ENCODE results near the gene AP1S1.

Gene AP1S1

DNA sequence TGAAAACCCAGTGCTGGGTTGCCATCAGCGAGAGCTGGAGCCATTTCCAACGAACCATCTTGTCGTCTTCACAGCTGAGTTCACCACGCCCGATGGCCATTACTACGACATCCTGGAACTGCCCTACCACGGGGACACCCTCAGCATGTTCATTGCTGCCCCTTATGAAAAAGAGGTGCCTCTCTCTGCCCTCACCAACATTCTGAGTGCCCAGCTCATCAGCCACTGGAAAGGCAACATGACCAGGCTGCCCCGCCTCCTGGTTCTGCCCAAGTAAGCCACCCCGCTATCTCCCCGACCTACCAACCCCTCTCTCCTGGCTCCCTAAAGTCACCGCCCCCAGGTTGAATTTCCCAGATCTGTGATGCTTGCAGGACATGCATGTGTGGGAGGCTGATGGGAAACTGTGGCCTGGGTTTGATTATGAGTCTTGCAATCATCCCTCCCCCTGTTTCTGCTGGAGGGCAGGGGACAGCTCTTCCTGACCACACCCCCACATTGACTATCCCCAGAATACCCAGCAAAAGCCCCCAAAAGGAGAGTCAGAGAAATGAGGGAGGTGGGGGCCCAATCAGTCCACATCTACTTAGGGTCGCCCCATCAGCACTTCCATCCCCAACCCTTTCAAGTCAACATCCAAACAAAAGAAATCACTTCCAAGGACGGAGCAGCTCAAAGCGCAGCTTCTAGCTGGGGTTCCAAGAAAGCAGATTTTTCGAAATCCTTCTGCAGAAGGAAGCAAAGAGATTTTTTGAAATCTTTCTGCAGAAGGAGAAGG is 20.5 kb upstream of the AP1S1 start:
- TF ChIP-seq, protein P1, sequence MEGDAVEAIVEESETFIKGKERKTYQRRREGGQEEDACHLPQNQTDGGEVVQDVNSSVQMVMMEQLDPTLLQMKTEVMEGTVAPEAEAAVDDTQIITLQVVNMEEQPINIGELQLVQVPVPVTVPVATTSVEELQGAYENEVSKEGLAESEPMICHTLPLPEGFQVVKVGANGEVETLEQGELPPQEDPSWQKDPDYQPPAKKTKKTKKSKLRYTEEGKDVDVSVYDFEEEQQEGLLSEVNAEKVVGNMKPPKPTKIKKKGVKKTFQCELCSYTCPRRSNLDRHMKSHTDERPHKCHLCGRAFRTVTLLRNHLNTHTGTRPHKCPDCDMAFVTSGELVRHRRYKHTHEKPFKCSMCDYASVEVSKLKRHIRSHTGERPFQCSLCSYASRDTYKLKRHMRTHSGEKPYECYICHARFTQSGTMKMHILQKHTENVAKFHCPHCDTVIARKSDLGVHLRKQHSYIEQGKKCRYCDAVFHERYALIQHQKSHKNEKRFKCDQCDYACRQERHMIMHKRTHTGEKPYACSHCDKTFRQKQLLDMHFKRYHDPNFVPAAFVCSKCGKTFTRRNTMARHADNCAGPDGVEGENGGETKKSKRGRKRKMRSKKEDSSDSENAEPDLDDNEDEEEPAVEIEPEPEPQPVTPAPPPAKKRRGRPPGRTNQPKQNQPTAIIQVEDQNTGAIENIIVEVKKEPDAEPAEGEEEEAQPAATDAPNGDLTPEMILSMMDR (conservative IDR thresholded peaks at IDR 0.05; ENCODE audit: low read depth, low read length) = no peak
- DNase-seq (ENCODE audit: low read depth) = no peak
- peak overlapping the region; percentile 17 for H3K4me3 ChIP-seq (ENCODE audit: low read depth, low read length)

DNA sequence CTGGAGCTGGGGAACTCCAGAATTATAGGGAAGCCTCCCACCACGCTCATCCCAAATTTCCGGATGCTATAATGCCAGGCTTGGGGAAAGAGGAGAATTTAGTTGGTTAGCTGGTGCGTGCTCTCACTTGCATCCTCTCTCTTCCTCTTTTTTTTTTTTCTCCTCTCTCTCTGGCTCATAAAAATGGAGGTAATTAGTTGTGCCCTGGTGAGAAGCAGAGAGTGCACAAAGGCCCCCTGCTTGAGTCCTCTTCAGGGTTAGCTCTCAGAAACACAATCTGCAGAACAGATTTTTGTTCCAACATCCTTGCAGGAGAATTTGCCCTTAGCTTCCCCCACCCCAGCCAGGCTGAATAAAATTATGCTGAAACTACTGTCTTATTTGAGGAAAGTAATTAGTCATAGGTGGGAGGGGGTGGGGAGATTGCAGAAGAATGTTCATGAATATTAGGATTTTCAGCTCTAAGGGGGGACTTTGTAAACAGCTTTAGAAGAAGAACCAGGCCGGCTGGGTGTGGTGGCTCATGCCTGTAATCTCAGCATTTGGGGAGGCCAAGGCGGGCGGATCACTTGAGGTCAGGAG is 19.8 kb upstream of the AP1S1 start:
- peak; percentile 75 for DNase-seq (ENCODE audit: low read depth)
- TF ChIP-seq, protein P1 (conservative IDR thresholded peaks at IDR 0.05; ENCODE audit: low read depth, low read length) = no peak
- H3K4me3 ChIP-seq (ENCODE audit: low read depth, low read length) = peak overlapping the region; percentile 10

DNA sequence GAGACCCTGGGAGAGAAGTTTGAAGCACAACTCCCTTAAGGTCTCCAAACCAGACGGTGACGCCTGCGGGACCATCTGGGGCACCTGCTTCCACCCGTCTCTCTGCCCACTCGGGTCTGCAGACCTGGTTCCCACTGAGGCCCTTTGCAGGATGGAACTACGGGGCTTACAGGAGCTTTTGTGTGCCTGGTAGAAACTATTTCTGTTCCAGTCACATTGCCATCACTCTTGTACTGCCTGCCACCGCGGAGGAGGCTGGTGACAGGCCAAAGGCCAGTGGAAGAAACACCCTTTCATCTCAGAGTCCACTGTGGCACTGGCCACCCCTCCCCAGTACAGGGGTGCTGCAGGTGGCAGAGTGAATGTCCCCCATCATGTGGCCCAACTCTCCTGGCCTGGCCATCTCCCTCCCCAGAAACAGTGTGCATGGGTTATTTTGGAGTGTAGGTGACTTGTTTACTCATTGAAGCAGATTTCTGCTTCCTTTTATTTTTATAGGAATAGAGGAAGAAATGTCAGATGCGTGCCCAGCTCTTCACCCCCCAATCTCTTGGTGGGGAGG is 16.5 kb upstream of the AP1S1 start:
- TF ChIP-seq, protein P1 (conservative IDR thresholded peaks at IDR 0.05; ENCODE audit: low read depth, low read length) = no peak
- no peak for DNase-seq (ENCODE audit: low read depth)
- no peak overlapping the region for H3K4me3 ChIP-seq (ENCODE audit: low read depth, low read length)

DNA sequence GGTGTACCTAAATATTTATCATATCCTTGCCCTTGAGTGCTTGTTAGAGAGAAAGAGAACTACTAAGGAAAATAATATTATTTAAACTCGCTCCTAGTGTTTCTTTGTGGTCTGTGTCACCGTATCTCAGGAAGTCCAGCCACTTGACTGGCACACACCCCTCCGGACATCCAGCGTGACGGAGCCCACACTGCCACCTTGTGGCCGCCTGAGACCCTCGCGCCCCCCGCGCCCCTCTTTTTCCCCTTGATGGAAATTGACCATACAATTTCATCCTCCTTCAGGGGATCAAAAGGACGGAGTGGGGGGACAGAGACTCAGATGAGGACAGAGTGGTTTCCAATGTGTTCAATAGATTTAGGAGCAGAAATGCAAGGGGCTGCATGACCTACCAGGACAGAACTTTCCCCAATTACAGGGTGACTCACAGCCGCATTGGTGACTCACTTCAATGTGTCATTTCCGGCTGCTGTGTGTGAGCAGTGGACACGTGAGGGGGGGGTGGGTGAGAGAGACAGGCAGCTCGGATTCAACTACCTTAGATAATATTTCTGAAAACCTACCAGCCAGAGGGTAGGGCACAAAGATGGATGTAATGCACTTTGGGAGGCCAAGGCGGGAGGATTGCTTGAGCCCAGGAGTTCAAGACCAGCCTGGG is 15.9 kb upstream of the AP1S1 start:
- DNase-seq (ENCODE audit: low read depth) = peak; percentile 98
- H3K4me3 ChIP-seq (ENCODE audit: low read depth, low read length) = no peak overlapping the region
- TF ChIP-seq, protein P1 (conservative IDR thresholded peaks at IDR 0.05; ENCODE audit: low read depth, low read length) = peak; percentile 82

DNA sequence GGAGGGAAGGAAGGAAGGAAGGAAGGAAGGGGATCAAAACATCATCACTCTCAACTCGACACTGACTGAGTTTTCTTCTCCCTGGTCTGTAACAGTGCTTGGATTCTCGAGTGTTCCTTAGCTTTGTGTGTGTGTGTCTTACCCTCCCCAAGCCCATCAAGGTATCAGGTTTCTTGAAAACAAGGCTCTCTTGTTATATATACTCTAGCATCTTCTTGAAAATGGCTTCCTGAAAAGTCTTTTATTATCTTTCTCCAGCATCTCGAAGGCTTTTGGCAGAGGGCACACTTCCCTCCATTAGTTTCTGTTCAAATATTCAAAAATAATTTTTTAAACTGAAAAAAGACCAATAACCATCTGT is 14.0 kb upstream of the AP1S1 start:
- peak; percentile 74 for DNase-seq (ENCODE audit: low read depth)
- no peak overlapping the region for H3K4me3 ChIP-seq (ENCODE audit: low read depth, low read length)
- TF ChIP-seq, protein P1 (conservative IDR thresholded peaks at IDR 0.05; ENCODE audit: low read depth, low read length) = no peak

DNA sequence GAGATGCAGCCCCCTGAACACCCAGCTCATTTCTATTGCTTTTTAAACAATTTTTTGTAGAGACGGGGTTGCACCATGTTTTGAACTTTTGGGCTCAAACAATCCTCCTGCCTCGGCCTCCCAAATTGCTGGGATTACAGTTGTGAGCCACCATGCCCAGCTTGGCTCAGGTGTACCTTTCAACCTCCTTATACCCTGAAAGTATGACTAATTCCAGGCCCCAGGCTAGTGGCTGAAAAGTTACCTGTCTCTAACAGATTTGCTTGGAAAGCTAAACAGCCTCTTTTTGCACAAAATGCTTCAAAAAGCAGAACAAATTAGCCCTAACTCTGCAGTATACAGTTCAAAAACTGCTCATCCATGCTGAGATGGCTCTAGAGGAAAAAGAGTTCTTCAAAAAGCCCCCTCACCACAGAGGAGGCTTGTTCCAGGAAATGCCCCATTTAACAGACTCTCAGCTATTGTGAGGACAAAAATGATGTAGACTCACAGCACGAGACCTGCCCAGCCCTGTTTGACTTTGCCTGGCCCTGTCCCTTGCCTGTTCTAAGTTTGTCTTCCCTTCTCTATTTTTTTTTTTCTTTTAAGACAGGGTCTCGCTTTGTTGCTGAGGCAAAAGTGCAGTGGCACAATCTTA is 13.4 kb upstream of the AP1S1 start:
- no peak for DNase-seq (ENCODE audit: low read depth)
- no peak overlapping the region for H3K4me3 ChIP-seq (ENCODE audit: low read depth, low read length)
- TF ChIP-seq, protein P1 (conservative IDR thresholded peaks at IDR 0.05; ENCODE audit: low read depth, low read length) = no peak
